Inflammatory macrophage treated with lipopolysaccharide for 4 hours (primary cell): ENCODE measurements around the gene NOX4.
A peak's percentile ranks its signal among the peaks of the same experiment; 100 is the strongest.
"Not testable (repeated sequence)": the region's sequence is repeated elsewhere in the genome, so short reads cannot be mapped to it uniquely, and the experiment has no call there.

ENCODE experiments used
- DNase-seq: peaks from one replicate; pipeline ENCODE4 v3.0.0-alpha.2; 2020

Gene NOX4

DNA sequence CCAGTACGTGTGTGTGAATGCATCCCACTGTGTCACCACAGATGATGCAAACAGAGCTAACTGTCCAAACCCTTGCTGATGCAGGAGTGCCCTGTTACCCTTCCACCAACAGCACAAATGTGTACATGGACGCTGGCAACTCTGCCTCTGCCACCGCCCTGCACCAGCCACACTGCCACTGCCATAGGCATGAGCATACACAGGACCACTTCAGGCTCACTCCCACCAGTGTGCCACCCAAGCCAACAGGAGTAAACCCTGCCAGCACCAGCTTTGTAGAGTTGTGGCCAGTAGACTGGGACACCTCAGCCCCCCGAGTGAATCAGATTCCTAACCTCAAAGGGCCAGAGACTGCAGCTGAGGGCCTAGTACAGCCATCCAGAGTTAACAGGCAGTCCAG, 34.0 kb downstream of the NOX4 start:
- no peak for DNase-seq

- DNase-seq, result no peak
These were observed 34.5 kb downstream of the NOX4 start for GRCh38 chr11:89456681-89457080.

DNA sequence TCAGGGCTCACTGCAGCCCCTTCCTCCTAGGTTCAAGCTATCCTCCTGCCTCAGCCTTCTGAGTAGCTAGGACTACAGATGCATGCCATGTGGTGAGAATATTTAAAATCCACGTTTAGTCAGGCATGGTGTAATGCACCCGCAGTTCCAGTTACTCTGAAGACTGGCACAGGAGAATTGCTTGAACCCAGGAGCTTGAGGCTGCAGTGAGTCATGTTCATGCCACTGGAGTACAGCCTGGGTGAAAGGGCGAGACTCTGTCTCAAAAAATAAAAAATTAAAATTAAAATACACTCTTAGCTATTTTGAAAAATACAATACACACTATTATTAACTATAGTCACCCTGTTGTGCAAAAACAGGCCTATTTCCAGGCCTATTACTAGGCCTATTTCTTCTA, 38.4 kb downstream of the NOX4 start:
- DNase-seq, result no peak

- no peak for DNase-seq
These were observed 43.3 kb downstream of the NOX4 start for GRCh38 chr11:89447845-89448244.

DNA sequence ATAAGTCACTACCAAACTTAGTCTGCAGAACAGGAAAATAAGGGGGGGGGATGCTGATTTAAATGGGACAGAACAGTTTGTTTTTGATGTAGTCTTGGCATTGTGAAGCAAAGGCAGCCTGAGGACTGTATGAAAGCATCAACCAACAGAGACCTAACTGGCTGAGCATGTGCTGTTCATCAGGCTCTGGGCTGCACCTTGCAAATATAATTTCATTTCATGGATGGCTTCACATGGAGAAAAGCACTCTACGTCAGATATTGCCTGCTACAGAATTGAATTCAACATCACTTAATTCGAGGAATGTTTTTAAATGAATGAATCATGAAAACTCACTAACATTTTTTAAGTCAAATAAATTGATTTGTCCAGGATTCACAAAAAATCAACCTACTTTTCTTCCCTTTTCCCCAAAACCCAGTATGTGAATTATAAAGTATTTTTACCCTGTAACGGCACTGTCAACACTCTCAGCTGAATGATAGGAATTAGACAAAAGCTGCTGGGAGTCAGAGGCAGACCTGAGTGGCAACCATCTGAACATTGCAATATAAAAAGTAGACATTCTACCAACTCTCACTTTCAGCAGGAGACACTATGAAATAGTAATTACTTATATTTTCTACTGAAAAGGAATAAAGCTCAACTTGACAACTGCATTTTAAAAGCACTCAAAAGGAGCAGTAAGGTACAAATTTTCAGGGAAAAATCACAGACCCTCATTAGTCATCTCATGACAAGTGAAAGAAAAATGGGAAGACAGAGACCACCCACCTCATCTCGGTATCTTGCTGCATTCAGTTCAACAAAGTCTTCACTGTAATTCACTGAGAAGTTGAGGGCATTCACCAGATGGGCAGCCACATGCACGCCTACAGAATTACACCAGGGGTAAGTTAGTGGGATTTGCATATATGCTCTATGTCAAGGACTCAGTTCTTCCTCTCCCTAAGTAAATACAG, 47.5 kb downstream of the NOX4 start:
- no peak for DNase-seq

- DNase-seq, result no peak
These were observed 48.4 kb downstream of the NOX4 start for GRCh38 chr11:89442801-89443200.

DNA sequence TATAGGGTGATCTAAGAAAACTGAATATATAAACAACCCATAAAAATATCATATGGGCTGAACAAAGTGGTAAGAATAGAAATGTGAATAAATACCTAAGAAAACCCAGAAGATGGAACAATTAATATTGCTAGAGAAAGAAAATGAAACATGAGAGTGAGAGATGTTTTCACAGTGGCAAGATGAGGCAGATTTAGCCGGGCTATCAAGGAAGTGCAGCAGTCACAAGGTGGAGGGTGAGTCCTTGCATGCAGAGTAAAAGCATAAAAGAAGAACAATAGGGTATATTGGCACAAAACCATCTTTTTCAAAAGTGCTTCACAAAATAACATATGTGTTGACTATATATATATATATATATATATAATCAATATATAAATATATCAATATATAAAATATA, 49.6 kb downstream of the NOX4 start:
- no peak for DNase-seq

- no peak for DNase-seq
These were observed 53.9 kb downstream of the NOX4 start for GRCh38 chr11:89437317-89437716.

GRCh38 chr11:89436071-89436470, 55.1 kb downstream of the NOX4 start:
- DNase-seq, result no peak

GRCh38 chr11:89433278-89433677, 57.9 kb downstream of the NOX4 start:
- DNase-seq, result peak; percentile 2

DNA sequence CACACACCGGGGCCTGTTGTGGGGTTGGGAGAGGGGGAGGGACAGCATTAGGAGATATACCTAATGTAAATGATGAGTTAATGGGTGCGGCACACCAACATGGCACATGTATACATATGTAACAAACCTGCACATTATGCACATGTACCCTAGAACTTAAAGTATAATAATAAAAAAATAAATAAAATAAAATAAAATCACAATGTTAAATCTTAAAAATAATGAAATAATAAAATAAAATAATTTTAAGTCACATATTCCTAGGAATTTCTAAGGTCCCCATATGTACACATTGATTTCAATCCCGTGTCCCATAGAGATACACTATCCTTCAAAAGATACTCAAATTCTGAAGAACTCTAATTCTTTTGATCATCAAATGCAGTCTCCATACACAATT, 59.0 kb downstream of the NOX4 start:
- DNase-seq, result not testable (repeated sequence)

DNA sequence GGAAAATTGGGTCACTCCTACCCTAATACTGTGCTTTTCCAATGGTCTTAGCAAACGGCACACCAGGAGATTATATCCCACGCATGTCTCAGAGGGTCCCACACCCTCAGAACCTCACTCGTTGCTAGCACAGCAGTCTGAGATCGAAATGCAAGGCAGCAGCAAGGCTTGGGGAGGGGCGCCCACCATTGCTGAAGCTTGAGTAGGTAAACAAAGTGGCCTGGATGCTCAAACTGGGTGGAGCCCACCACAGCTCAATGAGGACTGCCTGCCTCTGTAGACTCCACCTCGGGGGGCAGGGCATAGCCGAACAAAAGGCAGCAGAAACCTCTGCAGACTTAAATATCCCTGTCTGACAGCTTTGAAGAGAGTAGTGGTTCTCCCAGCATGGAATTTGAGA, 64.7 kb downstream of the NOX4 start:
- DNase-seq, result not testable (repeated sequence)

DNA sequence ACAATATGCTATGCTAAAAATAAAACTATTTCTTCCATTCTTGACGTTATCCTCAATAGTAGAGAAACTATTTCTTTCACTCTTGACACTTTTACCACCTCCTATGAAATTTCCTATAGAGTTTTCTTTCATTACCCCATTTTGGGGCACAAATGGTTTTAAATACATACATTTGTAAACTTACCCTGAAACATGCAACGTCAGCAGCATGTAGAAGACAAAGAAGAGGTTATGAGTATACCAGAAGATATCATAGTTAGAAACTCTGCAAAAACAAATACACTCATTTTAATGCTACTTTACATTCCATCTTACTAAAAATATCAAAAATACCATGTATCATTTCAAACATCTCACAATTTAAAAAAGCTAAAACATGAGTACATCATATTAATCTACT, 69.5 kb downstream of the NOX4 start:
- DNase-seq, result no peak

DNA sequence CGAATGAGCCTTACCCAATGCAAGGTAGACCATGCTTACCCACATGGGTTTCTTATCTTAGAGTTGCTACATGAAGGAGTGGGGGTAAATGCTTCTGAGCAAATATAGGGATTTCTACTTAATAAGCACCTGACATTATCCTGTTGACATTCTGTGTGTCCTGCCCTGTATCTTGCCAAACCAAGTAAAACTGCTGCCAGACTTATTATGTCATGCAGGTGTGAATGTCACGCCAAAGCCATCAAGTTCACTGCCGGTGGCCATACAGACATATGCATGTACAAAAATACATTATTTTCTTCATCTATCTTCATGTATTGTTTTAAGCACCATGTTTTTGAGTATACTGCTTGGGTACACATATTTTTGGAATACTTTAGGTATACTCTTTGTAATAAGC, 70.2 kb downstream of the NOX4 start:
- DNase-seq, result no peak

DNA sequence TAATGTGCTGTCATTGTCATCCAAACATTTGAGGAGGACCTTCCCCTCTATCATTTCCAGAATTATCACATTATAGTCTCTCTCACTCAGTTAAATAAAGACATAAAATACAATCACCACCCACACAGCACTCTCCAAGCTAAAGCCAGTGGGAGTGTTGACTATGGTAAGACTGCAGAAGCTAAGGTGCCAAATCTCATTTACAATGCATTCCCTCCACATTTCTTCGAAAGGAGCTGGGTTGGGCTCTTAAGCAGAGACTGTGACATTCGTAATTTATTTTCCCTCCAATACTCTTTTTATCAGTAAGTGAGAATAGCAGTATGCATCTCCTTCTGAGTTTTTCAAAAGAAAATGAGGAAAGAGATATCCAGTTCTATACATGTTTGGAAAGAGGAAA, 74.2 kb downstream of the NOX4 start:
- DNase-seq, result no peak

DNA sequence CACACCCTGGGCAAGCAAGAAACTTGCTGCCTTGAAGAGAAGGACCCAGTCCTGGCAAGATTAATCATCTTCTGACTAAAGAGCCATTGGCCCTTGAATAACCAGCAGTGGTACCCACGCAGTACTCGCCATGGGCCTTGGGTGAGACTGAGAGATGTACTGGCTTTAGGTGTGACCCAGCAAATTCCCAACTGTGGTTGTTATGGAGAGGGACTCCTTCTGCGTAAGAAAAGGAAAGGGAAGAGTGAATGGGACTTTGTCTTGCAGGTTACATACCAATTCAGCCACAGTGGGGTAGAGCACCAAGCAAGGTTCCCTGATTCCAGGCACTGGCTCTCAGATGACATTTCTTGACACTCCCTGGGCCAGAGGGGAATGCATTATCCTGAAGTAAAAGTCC, 80.1 kb downstream of the NOX4 start:
- not testable (repeated sequence) for DNase-seq

DNA sequence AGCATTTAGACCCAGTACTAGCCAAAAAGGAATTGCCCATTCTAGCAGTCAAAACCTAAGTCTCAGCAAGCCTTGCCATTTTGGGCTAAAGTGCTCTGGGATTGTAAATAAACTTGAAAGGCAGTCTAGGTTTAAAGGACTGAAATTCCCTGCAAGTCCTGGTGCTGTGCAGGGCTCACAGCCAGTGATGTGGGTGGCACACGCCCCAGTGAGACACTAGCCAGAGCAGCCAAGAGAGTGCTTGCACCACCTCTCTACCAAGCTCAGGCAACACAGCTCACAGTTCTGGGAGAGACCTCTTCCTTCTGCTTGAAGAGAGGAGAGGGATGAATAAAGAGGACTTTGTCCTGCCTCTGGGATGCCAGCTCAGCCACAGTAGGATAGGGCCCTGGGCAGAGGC, 80.5 kb downstream of the NOX4 start:
- DNase-seq, result not testable (repeated sequence)

DNA sequence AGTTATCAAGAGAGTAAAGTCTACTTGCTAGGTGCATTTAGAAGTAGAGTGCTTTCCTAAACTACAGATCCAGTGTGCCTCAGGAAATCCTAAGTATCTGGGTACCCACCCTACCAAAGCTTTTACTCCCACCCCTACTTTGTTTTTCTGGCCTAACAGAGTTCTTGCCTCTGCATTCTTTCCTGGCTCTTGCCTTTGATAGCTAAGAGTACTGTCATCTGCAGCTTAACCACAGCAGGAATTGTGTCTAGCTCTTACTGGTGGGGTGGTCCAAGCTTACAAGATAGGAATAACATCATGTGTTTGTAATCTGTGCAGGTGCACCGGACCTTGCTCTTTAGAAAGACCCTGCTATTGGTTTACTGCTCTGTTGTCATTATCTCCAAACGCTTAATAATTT, 82.7 kb downstream of the NOX4 start:
- DNase-seq, result not testable (repeated sequence)

GRCh38 chr11:89405629-89406028, 85.5 kb downstream of the NOX4 start:
- no peak for DNase-seq

DNA sequence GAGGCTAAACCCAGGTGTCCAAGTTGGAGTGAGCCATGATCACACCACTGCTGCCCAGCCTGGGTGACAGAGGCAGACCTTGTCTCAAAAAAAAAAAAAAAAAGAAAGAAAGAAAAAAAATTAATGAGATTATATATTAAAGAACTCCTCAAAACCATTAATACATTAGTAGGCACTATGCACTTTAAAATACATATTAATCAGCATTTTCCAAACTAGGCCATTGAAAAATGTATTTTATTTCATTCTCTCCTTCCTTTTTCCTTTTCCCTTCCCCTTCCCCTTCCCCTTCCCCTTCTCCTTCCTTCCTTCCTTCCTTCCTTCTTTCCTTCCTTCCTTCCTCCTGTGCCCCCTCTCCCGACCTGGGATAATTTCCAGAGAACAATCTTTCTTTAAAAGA, 99.5 kb downstream of the NOX4 start:
- DNase-seq, result not testable (repeated sequence)

- not testable (repeated sequence) for DNase-seq
These were observed 103.7 kb downstream of the NOX4 start for GRCh38 chr11:89387501-89387900.

DNA sequence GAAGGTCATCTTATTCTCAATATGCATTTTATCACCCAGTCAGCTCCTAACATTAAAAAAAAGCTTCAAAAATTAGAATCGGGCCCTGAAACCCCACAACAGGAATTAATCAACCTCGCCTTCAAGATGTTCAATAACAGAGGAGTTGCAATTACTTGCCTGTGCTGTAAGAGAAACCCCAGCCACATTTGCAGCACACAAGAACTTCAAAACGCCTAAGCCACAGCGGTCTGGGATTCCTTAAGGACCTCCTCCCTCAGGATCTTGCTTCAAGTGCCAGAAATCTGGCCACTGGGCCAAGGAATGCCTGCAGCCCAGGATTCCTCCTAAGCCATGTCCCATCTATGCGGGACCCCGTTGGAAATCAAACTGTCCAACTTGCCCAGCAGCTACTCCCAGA, 108.2 kb downstream of the NOX4 start:
- DNase-seq, result not testable (repeated sequence)

GRCh38 chr11:89381094-89381493, 110.1 kb downstream of the NOX4 start:
- DNase-seq, result no peak

- not testable (repeated sequence) for DNase-seq
These were observed 111.0 kb downstream of the NOX4 start for GRCh38 chr11:89379976-89380771.
